H1 (cell line): ENCODE measurements around the gene ROR1. TPM values are rescaled to one million over a fixed set of nuclear protein-coding genes. Genes with fewer than 3 reads are reported as not detected.

Experiments
- CTCF ChIA-PET: fragments of 300-600 bp; sonication (Branson Sonifier 250); formaldehyde crosslinking; loops from one replicate; lab custom pipeline; 2021; ENCODE audit not compliant: partially characterized antibody; lab: Charles Lee
- POLR2A ChIA-PET: fragments of 300-600 bp; sonication (Branson Sonifier 250); formaldehyde crosslinking; loops from one replicate; lab custom pipeline; 2021; ENCODE audit warnings: inconsistent platforms; ENCODE audit not compliant: partially characterized antibody; lab: Charles Lee
- DNase-seq, 2 experiments: peaks; one replicate each; pipeline versions ENCODE4 v3.0.0 to v3.0.0-alpha.2; 2010 to 2022; ENCODE audit warnings: low spot score in 2 of 2, low read depth in 1 of 2, mixed read lengths in 1 of 2
- FAIRE-seq: peaks from 2 replicates; lab custom pipeline; 2011; peaks lifted over from hg19 to GRCh38; lab: Jason Lieb, UNC
- H2AFZ ChIP-seq: 2 replicates; pipeline ENCODE4 v1.8.1; 2012; ENCODE audit warnings: low read length, inconsistent platforms
- H2AK5ac ChIP-seq: 2 replicates; pipeline ENCODE4 v1.6.1; 2013; ENCODE audit warnings: low read depth, low read length
- H2BK120ac ChIP-seq: replicated peaks from 2 replicates; pipeline ENCODE3; 2013; ENCODE audit warnings: low read depth, low read length, inconsistent platforms
- H2BK12ac ChIP-seq: 2 replicates; pipeline ENCODE4 v1.6.1; 2013; ENCODE audit warnings: low read depth, low read length
- H2BK15ac ChIP-seq: 2 replicates; pipeline ENCODE4 v1.6.1; 2013; ENCODE audit warnings: low read length
- H2BK20ac ChIP-seq: 2 replicates; pipeline ENCODE4 v1.6.1; 2013; ENCODE audit warnings: low read length
- H2BK5ac ChIP-seq: 2 replicates; pipeline ENCODE4 v1.6.1; 2013; ENCODE audit warnings: low read depth, low read length
- H3K14ac ChIP-seq: 2 replicates; pipeline ENCODE4 v1.6.1; 2013; ENCODE audit warnings: inconsistent platforms; ENCODE audit not compliant: insufficient read length
- H3K18ac ChIP-seq: 2 replicates; pipeline ENCODE4 v1.6.1; 2013; ENCODE audit warnings: low read length; ENCODE audit errors: extremely low read depth
- H3K23ac ChIP-seq: 2 replicates; pipeline ENCODE4 v1.6.1; 2013; ENCODE audit warnings: inconsistent platforms; ENCODE audit not compliant: insufficient read length
- H3K23me2 ChIP-seq: 2 replicates; pipeline ENCODE4 v1.6.1; 2013; ENCODE audit warnings: low read depth, low read length
- H3K27ac ChIP-seq: 2 replicates; pipeline ENCODE4 v1.6.1; 2011; ENCODE audit warnings: low read depth, low read length, inconsistent platforms
- H3K27me3 ChIP-seq, 4 experiments: replicated peaks in 1 of 4; 1 replicate in 1 of 4; 2 replicates in 3 of 4; pipeline versions ENCODE4 v1.6.1 to v1.8.1; 2011 to 2013; ENCODE audit warnings: low read length in 3 of 4, mild to moderate bottlenecking in 3 of 4, inconsistent platforms in 2 of 4, mixed read lengths in 2 of 4, moderate library complexity in 1 of 4; ENCODE audit not compliant: control insufficient read depth in 3 of 4, insufficient read depth in 3 of 4; ENCODE audit errors: extremely low read depth in 1 of 4
- H3K36me3 ChIP-seq, 4 experiments: 2 replicates each; pipeline versions ENCODE4 v1.6.1 to v1.8.1; 2011 to 2013; ENCODE audit warnings: mild to moderate bottlenecking in 4 of 4, low read length in 3 of 4, moderate library complexity in 2 of 4, control low read depth in 1 of 4, inconsistent platforms in 1 of 4; ENCODE audit not compliant: insufficient read depth in 4 of 4, control insufficient read depth in 2 of 4
- H3K4ac ChIP-seq: replicated peaks from 2 replicates; pipeline ENCODE3; 2013; ENCODE audit warnings: low read length, low read depth, mixed read lengths, inconsistent platforms; ENCODE audit not compliant: insufficient read length
- H3K4me1 ChIP-seq, 4 experiments: replicated peaks in 1 of 4; 1 replicate in 1 of 4; 2 replicates in 3 of 4; pipeline versions ENCODE4 v1.6.1 to v1.8.1; 2011 to 2013; ENCODE audit warnings: low read length in 3 of 4, inconsistent platforms in 2 of 4, mixed read lengths in 1 of 4; ENCODE audit not compliant: insufficient read depth in 4 of 4, control insufficient read depth in 3 of 4
- H3K4me2 ChIP-seq, 2 experiments: 2 replicates each; pipeline versions ENCODE4 v1.6.1 to v1.8.1; 2011 to 2013; ENCODE audit warnings: low read depth in 2 of 2, low read length in 2 of 2, control low read depth in 1 of 2, inconsistent platforms in 1 of 2, mild to moderate bottlenecking in 1 of 2; ENCODE audit not compliant: insufficient read depth in 1 of 2
- H3K4me3 ChIP-seq, 4 experiments: fragments of 200-600, 300-600 bp in 1 of 4; sonication (generic), shearing (Covaris generic), sonication (Bioruptor Twin) in 1 of 4; 2 replicates each; pipeline versions ENCODE4 v1.5.1 to v1.8.1; 2011 to 2016; ENCODE audit warnings: low read length in 4 of 4, low read depth in 3 of 4, control low read depth in 2 of 4, inconsistent platforms in 2 of 4, mild to moderate bottlenecking in 2 of 4, mixed read lengths in 1 of 4, moderate library complexity in 1 of 4; ENCODE audit not compliant: insufficient read depth in 2 of 4; ENCODE audit errors: extremely low read depth in 1 of 4
- H3K56ac ChIP-seq: replicated peaks from 2 replicates; pipeline ENCODE3; 2013; ENCODE audit warnings: low read depth, mild to moderate bottlenecking, mixed read lengths, low read length, inconsistent platforms; ENCODE audit not compliant: insufficient read length
- H3K79me1 ChIP-seq: 2 replicates; pipeline ENCODE4 v1.6.1; 2013; ENCODE audit warnings: low read depth, low read length, control low read depth
- H3K79me2 ChIP-seq, 2 experiments: 2 replicates each; pipeline versions ENCODE4 v1.6.1 to v1.8.1; 2012 to 2013; ENCODE audit warnings: low read length in 2 of 2, mild to moderate bottlenecking in 2 of 2, inconsistent platforms in 1 of 2; ENCODE audit not compliant: insufficient read depth in 2 of 2, control insufficient read depth in 1 of 2
- H3K9ac ChIP-seq, 4 experiments: replicated peaks in 1 of 4; 1 replicate in 1 of 4; 2 replicates in 3 of 4; pipeline versions ENCODE4 v1.6.1 to v1.8.1; 2011 to 2013; ENCODE audit warnings: low read depth in 3 of 4, low read length in 3 of 4, control low read depth in 2 of 4, mild to moderate bottlenecking in 2 of 4, moderate library complexity in 2 of 4, inconsistent platforms in 1 of 4; ENCODE audit errors: extremely low read depth in 1 of 4
- H3K9me3 ChIP-seq, 2 experiments: 2 replicates each; pipeline versions ENCODE4 v1.6.1 to v1.8.1; 2012 to 2013; ENCODE audit warnings: mild to moderate bottlenecking in 2 of 2, moderate library complexity in 2 of 2, control low read depth in 1 of 2, inconsistent platforms in 1 of 2, low read depth in 1 of 2, low read length in 1 of 2, mixed read lengths in 1 of 2; ENCODE audit not compliant: insufficient read depth in 2 of 2
- H4K20me1 ChIP-seq, 2 experiments: replicated peaks in 1 of 2; 2 replicates each; pipeline versions ENCODE3 to v1.8.1; 2011 to 2013; ENCODE audit warnings: inconsistent platforms in 2 of 2, low read length in 2 of 2, mild to moderate bottlenecking in 1 of 2; ENCODE audit not compliant: insufficient read depth in 2 of 2, control insufficient read depth in 1 of 2
- H4K5ac ChIP-seq: 2 replicates; pipeline ENCODE4 v1.6.1; 2013; ENCODE audit warnings: low read length, low read depth, mixed read lengths, inconsistent platforms; ENCODE audit not compliant: insufficient read length
- H4K8ac ChIP-seq: 2 replicates; pipeline ENCODE4 v1.8.0; 2013; ENCODE audit warnings: mild to moderate bottlenecking, moderate library complexity, low read length, inconsistent platforms; ENCODE audit not compliant: insufficient read depth; ENCODE audit errors: extremely low read depth
- H4K91ac ChIP-seq: replicated peaks from 2 replicates; pipeline ENCODE3; 2013; ENCODE audit warnings: low read length, mixed read lengths, inconsistent platforms; ENCODE audit not compliant: insufficient read length
- CREB1 ChIP-seq: IDR thresholded peaks from 2 replicates; pipeline ENCODE4 v1.6.1; 2012; ENCODE audit warnings: inconsistent platforms
- EGR1 ChIP-seq: IDR thresholded peaks from 2 replicates; pipeline ENCODE4 v1.6.1; 2011; ENCODE audit warnings: low read depth, low read length, borderline replicate concordance
- JUN ChIP-seq: IDR thresholded peaks from 2 replicates; pipeline ENCODE4 v1.6.1; 2011; ENCODE audit warnings: low read depth, mild to moderate bottlenecking, improper control_type of control experiment, low read length
- JUND ChIP-seq: IDR thresholded peaks from 2 replicates; pipeline ENCODE4 v1.6.1; 2011; ENCODE audit warnings: mild to moderate bottlenecking, improper control_type of control experiment, low read length
- NRF1 ChIP-seq: IDR thresholded peaks from 2 replicates; pipeline ENCODE4 v1.6.1; 2011; ENCODE audit warnings: mild to moderate bottlenecking, low read depth, low read length, improper control_type of control experiment
- POLR2A ChIP-seq, 2 experiments: IDR thresholded peaks; 1 replicate in 1 of 2; 2 replicates in 1 of 2; pipeline ENCODE4 v1.6.1; 2011; ENCODE audit warnings: low read depth in 2 of 2, low read length in 2 of 2, mild to moderate bottlenecking in 2 of 2; ENCODE audit errors: control extremely low read depth in 1 of 2
- RFX5 ChIP-seq: IDR thresholded peaks from 2 replicates; pipeline ENCODE4 v1.6.1; 2011; ENCODE audit warnings: low read depth, low read length, improper control_type of control experiment, borderline replicate concordance
- SIRT6 ChIP-seq: IDR thresholded peaks from one replicate; pipeline ENCODE4 v1.7.1; 2012; ENCODE audit warnings: low read length, inconsistent platforms
- SP2 ChIP-seq: IDR thresholded peaks from 2 replicates; pipeline ENCODE4 v1.6.1; 2012; ENCODE audit warnings: mild to moderate bottlenecking, low read length, inconsistent platforms
- WGBS, 2 experiments: shearing (Covaris generic) in 1 of 2; methylation state at CpG; one replicate each; pipeline versions ENCODE4 v1.1.6 to v1.1.7; 2013 to 2015; ENCODE audit warnings: low lambda C conversion rate in 2 of 2, mixed read lengths in 2 of 2, inconsistent platforms in 1 of 2, low coverage in 1 of 2, missing lambda C conversion rate in 1 of 2; ENCODE audit not compliant: insufficient replicate concordance in 2 of 2, insufficient coverage in 1 of 2, insufficient read length in 1 of 2; ENCODE audit errors: extremely low coverage in 1 of 2, missing lambda C conversion rate in 1 of 2; 5-methylcytosine and 5-hydroxymethylcytosine counted together
- polyA plus RNA-seq, 7 experiments: library from polyadenylated mRNA; depleted of rRNA in 3 of 7; stranded (reverse) in 5 of 7; unstranded in 2 of 7; fragments of >200 nt in 5 of 7; fragments of 200-250 nt in 2 of 7; gene quantifications; 1 replicate in 5 of 7; 2 replicates in 1 of 7; 4 replicates in 1 of 7; pipeline versions ENCODE4 v1.2.1 to v1.2.3, GENCODE V29; 2011 to 2013; ENCODE audit warnings: missing spikeins in 2 of 7, mixed read lengths in 2 of 7
- total RNA-seq: library from RNA; stranded (reverse); fragmentation: NEBNext Ultra II Directional; extraction: Animal tissue kit (Norgen Biotek cat#: 25700); gene quantifications from 2 replicates; pipeline ENCODE4 v1.2.1, GENCODE V29; 2021

ROR1 gene
- total and polyA plus RNA-seq, 2 of the 8 experiments (the other 6 are each of a cell fraction or from before 2014, with no cell fraction given) = 33.6 to 73.6 TPM

- Histone ChIP-seq H3K56ac (no peak overlapping the region), H2BK12ac (no peak overlapping the region), H3K4me2 (no peak overlapping the region), H3K18ac (no peak overlapping the region), H3K79me2 (peaks cover 0 to 98% of the 10 kb centered on the region in 2 experiments), H4K20me1 (peaks cover 7 to 12% of the 10 kb centered on the region in 2 experiments), H2BK5ac (no peak overlapping the region), H4K8ac (no peak overlapping the region), H2BK15ac (no peak overlapping the region), H3K23ac (no peak overlapping the region), H3K4me1 (peaks cover 0 to 21% (median 4%) of the 10 kb centered on the region in 4 experiments; a peak in 5 of 7 replicates), H4K5ac (no peak overlapping the region), H3K23me2 (no peaks in the 10 kb centered on the region), H3K4me3 (no peak overlapping the region), H3K14ac (no peak overlapping the region), H2BK120ac (no peak overlapping the region), H2AFZ (no peak overlapping the region), H3K79me1 (peaks cover 8% of the 10 kb centered on the region), H3K4ac (no peak overlapping the region), H2BK20ac (no peak overlapping the region), H3K27ac (no peak overlapping the region), H3K9me3 (no peaks in the 10 kb centered on the region), H3K9ac (no peak overlapping the region), H3K27me3 (no peaks in the 10 kb centered on the region), H2AK5ac (no peak overlapping the region), H4K91ac (no peak overlapping the region), H3K36me3 (no peaks in the 10 kb centered on the region; a peak in 1 of 8 replicates)
- no peak for TF ChIP-seq EGR1
- TF ChIP-seq CREB1 = no peak
- TF ChIP-seq SP2 = no peak
- no peak for TF ChIP-seq SIRT6
- TF ChIP-seq POLR2A (IDR thresholded peaks at IDR 0.05; ENCODE audit: control extremely low read depth in 1 of 2, low read depth in 2 of 2, low read length in 2 of 2) = no peak
- TF ChIP-seq JUN = no peak
- TF ChIP-seq NRF1 = no peak
- TF ChIP-seq RFX5 = no peak
- no peak for TF ChIP-seq JUND
- ChIA-PET CTCF (no interaction called here), POLR2A (no interaction called here)
- 90% methylated on average over 3 of the region's 3 CpGs; no CpG with 5 or more reads in 1 of the 2 experiments for WGBS, 2 experiments
- DNase-seq (no peak), FAIRE-seq (no peak)
Measured at GRCh38 chr1:63894627-63895265, 120.9 kb downstream of the ROR1 start.
